ENCODE data around the gene ATXN10.

DNA sequence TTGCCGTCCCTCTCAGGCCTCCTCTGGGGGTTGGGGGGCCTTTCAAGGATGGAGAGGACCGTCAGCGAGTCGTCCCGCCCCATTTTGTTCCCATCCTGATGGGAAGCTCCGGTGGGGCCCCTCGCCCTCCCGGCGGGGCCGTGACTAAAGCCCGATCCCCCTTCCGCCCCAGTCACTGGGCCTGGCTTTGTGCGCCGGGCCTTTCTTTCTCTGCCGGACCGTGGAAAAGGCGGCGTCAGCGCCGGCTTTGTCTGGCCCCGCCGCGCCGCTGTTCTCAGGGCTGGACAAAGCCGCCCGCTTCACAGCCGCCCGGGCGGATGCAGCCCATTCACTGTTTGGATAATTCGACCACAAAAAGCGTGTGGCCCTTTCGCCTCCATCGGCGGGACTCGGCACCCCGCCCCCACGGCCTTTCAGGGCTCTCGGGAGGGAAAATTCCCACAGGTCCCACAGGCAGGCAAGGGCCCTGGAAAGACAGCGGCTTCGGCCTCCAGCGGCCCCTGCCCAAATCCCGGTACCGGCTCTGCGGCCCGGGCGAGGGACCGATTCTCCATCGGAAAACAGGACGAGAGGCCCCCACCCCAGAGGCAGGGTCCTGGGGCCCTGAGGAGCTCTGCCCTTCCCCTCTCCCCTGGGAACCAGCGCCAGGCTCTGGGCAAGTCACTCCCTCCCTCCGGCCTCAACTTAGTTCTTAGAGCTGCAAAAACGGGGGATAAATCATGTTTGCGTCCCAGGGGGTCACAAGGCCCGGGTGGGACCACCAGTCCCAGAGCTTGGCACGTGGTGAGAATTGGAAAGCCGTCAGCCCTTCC, 218.1 kb downstream of the ATXN10 start:
- TF ChIP-seq, protein P1, sequence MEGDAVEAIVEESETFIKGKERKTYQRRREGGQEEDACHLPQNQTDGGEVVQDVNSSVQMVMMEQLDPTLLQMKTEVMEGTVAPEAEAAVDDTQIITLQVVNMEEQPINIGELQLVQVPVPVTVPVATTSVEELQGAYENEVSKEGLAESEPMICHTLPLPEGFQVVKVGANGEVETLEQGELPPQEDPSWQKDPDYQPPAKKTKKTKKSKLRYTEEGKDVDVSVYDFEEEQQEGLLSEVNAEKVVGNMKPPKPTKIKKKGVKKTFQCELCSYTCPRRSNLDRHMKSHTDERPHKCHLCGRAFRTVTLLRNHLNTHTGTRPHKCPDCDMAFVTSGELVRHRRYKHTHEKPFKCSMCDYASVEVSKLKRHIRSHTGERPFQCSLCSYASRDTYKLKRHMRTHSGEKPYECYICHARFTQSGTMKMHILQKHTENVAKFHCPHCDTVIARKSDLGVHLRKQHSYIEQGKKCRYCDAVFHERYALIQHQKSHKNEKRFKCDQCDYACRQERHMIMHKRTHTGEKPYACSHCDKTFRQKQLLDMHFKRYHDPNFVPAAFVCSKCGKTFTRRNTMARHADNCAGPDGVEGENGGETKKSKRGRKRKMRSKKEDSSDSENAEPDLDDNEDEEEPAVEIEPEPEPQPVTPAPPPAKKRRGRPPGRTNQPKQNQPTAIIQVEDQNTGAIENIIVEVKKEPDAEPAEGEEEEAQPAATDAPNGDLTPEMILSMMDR (IDR thresholded peaks at IDR 0.05), result no peak
- TF ChIP-seq POLR2A (IDR thresholded peaks at IDR 0.05) (no peak), POLR2AphosphoS5 (IDR thresholded peaks at IDR 0.05) (no peak)

Data from gastroesophageal sphincter (tissue), 3 donors.